HepG2 (cell line): ENCODE data around the gene DNAJB11. TPM values are rescaled to one million over a fixed set of nuclear protein-coding genes. Genes with fewer than 3 reads are reported as not detected.
A peak's percentile ranks its signal among the peaks of the same experiment; 100 is the strongest.

Experiments used
- CENPX ChIP-seq: sonication (generic); formaldehyde crosslinking; IDR thresholded peaks from 2 replicates; pipeline ENCODE4 v1.9.0; 2021; ENCODE audit warnings: mild to moderate bottlenecking, missing genetic modification reagents, moderate library complexity
- EED ChIP-seq: sonication (generic); formaldehyde crosslinking; IDR thresholded peaks from 2 replicates; pipeline ENCODE4 v1.5.0; 2020; ENCODE audit warnings: mild to moderate bottlenecking, missing genetic modification reagents
- FOXO1 ChIP-seq: sonication (generic); formaldehyde crosslinking; IDR thresholded peaks from 2 replicates; pipeline ENCODE4 v1.4.0; 2020; ENCODE audit warnings: missing genetic modification reagents
- GATA4 ChIP-seq: sonication (generic); IDR thresholded peaks from 2 replicates; pipeline ENCODE4 v1.6.1; 2016; ENCODE audit warnings: antibody characterized with exemption, low read depth, borderline replicate concordance
- HNF4A ChIP-seq: sonication (generic); formaldehyde crosslinking; IDR thresholded peaks from 2 replicates; pipeline ENCODE4 v1.4.0; 2020; ENCODE audit warnings: missing genetic modification reagents
- MLLT10 ChIP-seq: sonication (generic); formaldehyde crosslinking; IDR thresholded peaks from 2 replicates; pipeline ENCODE4 v1.4.0; 2020; ENCODE audit warnings: missing genetic modification reagents
- MYPOP ChIP-seq: sonication (generic); formaldehyde crosslinking; IDR thresholded peaks from 2 replicates; pipeline ENCODE4 v1.8.1; 2023; ENCODE audit warnings: mild to moderate bottlenecking, moderate library complexity, missing genetic modification reagents
- NFIB ChIP-seq: sonication (generic); formaldehyde crosslinking; IDR thresholded peaks from 2 replicates; pipeline ENCODE4 v1.9.0; 2021; ENCODE audit warnings: missing genetic modification reagents, mild to moderate bottlenecking, borderline replicate concordance
- NPAS2 ChIP-seq: sonication (generic); formaldehyde crosslinking; IDR thresholded peaks from 2 replicates; pipeline ENCODE4 v1.8.0; 2022; ENCODE audit warnings: mild to moderate bottlenecking, missing genetic modification reagents, borderline replicate concordance
- PHF21A ChIP-seq: sonication (generic); formaldehyde crosslinking; IDR thresholded peaks from 2 replicates; pipeline ENCODE4 v1.5.0; 2020; ENCODE audit warnings: mild to moderate bottlenecking, missing genetic modification reagents
- RELA ChIP-seq: sonication (generic); formaldehyde crosslinking; IDR thresholded peaks from 2 replicates; pipeline ENCODE4 v1.4.0; 2020; ENCODE audit warnings: missing genetic modification reagents
- RXRA ChIP-seq: sonication (generic); formaldehyde crosslinking; IDR thresholded peaks from 2 replicates; pipeline ENCODE4 v1.5.1; 2020; ENCODE audit warnings: missing genetic modification reagents
- SYNCRIP ChIP-seq: fragments of 200-400 bp; formaldehyde crosslinking; IDR thresholded peaks from 2 replicates; pipeline ENCODE4 v1.6.1; 2018; ENCODE audit warnings: mild to moderate bottlenecking, low read depth, low read length; ENCODE audit not compliant: insufficient read depth
- ZFAT ChIP-seq: sonication (generic); formaldehyde crosslinking; conservative IDR thresholded peaks from 2 replicates; pipeline ENCODE4 v1.8.1; 2023; ENCODE audit warnings: missing genetic modification reagents, inconsistent platforms
- ZMYM3 ChIP-seq: sonication (generic); formaldehyde crosslinking; IDR thresholded peaks from 2 replicates; pipeline ENCODE4 v1.5.1; 2020; ENCODE audit warnings: mild to moderate bottlenecking, missing genetic modification reagents
- ZNF326 ChIP-seq: sonication (generic); formaldehyde crosslinking; IDR thresholded peaks from 2 replicates; pipeline ENCODE4 v1.4.0; 2020; ENCODE audit warnings: missing genetic modification reagents, borderline replicate concordance
- ZNF770 ChIP-seq: sonication (generic); formaldehyde crosslinking; IDR thresholded peaks from 2 replicates; pipeline ENCODE4 v1.5.0; 2020; ENCODE audit warnings: mild to moderate bottlenecking, missing genetic modification reagents
- ZNF773 ChIP-seq: sonication (generic); formaldehyde crosslinking; IDR thresholded peaks from 2 replicates; pipeline ENCODE4 v1.4.0; 2020; ENCODE audit warnings: missing genetic modification reagents, borderline replicate concordance
- ZNF792 ChIP-seq: IDR thresholded peaks from 2 replicates; pipeline ENCODE4 v1.6.1; 2016
- ZSCAN22 ChIP-seq: sonication (generic); formaldehyde crosslinking; IDR thresholded peaks from 2 replicates; pipeline ENCODE4 v1.4.0; 2020; ENCODE audit warnings: mild to moderate bottlenecking, missing genetic modification reagents
- ZSCAN30 ChIP-seq: sonication (generic); formaldehyde crosslinking; IDR thresholded peaks from 2 replicates; pipeline ENCODE4 v1.5.0; 2020; ENCODE audit warnings: mild to moderate bottlenecking, missing genetic modification reagents
- polyA plus RNA-seq, 8 experiments: library from polyadenylated mRNA; depleted of rRNA in 3 of 8; stranded (reverse) in 7 of 8; unstranded in 1 of 8; fragments of >200 nt; fragmentation: Illumina TruSeq in 4 of 8; extraction: Trizol in 4 of 8; gene quantifications; 2 replicates each; pipeline versions ENCODE4 v1.2.1 to v1.2.3, GENCODE V29; 2011 to 2016; ENCODE audit warnings: low read depth in 4 of 8, missing spikeins in 1 of 8, mixed read lengths in 1 of 8; ENCODE audit not compliant: insufficient read depth in 1 of 8
- total RNA-seq, 5 experiments: library from RNA; depleted of rRNA; stranded (reverse); fragments of >200 nt; fragmentation: Illumina TruSeq; extraction: Trizol; gene quantifications; 2 replicates each; pipeline ENCODE4 v1.2.3, GENCODE V29; 2016; ENCODE audit warnings: low read depth in 1 of 5
- TF ChIP-seq, protein P1 (sequence below): sonication (generic); formaldehyde crosslinking; IDR thresholded peaks from 2 replicates; pipeline ENCODE4 v1.9.0; 2021; ENCODE audit warnings: missing genetic modification reagents, mild to moderate bottlenecking, borderline replicate concordance
- TF ChIP-seq, protein P2 (sequence below): sonication (generic); formaldehyde crosslinking; conservative IDR thresholded peaks from 2 replicates; pipeline ENCODE4 v1.5.0; 2020; ENCODE audit warnings: missing genetic modification reagents
- TF ChIP-seq, protein P3 (sequence below): IDR thresholded peaks from 2 replicates; pipeline ENCODE4 v1.6.1; 2016

The DNAJB11 gene
- total and polyA plus RNA-seq, 2 of the 13 experiments (the other 11 are each of a cell fraction or from before 2014, with no cell fraction given) = 41.0 to 132 TPM

DNA sequence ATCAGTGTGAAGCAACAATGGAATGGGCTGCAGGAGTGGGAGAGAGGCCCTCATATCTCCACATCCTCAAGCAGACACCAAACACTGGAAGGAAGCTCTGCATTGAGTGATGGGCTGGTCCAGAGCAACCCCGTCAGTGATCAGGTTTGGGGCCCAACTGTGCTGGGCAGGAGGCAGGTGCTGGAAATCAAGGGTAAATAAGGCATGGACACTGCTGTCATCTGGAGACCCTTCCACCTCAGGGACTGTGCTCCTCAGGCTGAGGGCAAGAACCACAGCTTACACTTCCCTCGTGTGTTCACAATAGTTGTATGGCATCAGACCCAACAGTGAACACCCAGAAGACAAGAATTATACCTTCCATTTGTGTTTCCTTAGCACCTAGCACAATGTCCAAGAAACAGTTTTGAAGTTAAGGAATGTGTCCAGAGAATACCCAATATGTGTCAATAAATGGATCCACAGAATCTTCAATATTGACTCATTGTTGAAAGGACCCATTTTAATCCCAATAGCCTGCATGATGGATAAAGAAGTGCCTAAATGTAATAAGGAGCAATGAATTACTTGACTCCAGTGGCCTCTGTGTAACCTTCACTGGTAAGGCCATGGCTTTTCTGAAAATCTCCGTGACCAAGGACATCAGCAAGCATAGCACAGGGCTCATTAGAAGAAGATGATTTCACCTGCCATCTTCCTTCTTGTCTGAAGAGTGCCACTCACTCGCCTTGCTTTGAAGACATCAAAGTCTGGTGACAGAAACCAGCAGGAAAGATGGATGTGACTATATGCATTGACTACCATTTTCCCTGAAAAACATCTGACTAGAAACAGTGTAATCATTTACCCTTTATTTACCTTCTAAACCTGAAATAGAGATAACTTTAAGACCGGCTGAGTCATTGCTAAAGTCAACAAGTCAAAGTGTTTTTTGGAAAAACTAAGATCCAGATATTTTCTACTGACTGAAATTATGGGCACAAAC, 35.3 kb downstream of the DNAJB11 start (continued):
- peak; percentile 85 for TF ChIP-seq FOXO1 (CRISPR knock-in tag)
- no peak for TF ChIP-seq EED (CRISPR knock-in tag)
- TF ChIP-seq CENPX (CRISPR knock-in tag) = no peak
- peak; percentile 69 for TF ChIP-seq HNF4A
- TF ChIP-seq NFIB (CRISPR knock-in tag) = no peak
- no peak for TF ChIP-seq RELA (CRISPR knock-in tag)
- no peak for TF ChIP-seq PHF21A (CRISPR knock-in tag)
- TF ChIP-seq ZNF773 (CRISPR knock-in tag) = no peak
- TF ChIP-seq ZNF326 (CRISPR knock-in tag) = no peak
- TF ChIP-seq RXRA (CRISPR knock-in tag) = no peak
- no peak for TF ChIP-seq ZNF770 (CRISPR knock-in tag)
- TF ChIP-seq ZNF792 (CRISPR knock-in tag) = no peak; the same call in 1 of the 2 replicates
- TF ChIP-seq MLLT10 = no peak
- TF ChIP-seq, protein P1, sequence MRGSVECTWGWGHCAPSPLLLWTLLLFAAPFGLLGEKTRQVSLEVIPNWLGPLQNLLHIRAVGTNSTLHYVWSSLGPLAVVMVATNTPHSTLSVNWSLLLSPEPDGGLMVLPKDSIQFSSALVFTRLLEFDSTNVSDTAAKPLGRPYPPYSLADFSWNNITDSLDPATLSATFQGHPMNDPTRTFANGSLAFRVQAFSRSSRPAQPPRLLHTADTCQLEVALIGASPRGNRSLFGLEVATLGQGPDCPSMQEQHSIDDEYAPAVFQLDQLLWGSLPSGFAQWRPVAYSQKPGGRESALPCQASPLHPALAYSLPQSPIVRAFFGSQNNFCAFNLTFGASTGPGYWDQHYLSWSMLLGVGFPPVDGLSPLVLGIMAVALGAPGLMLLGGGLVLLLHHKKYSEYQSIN (CRISPR knock-in tag) = no peak
- TF ChIP-seq ZMYM3 (CRISPR knock-in tag) = no peak
- no peak for TF ChIP-seq NPAS2 (CRISPR knock-in tag)
- TF ChIP-seq, protein P2, sequence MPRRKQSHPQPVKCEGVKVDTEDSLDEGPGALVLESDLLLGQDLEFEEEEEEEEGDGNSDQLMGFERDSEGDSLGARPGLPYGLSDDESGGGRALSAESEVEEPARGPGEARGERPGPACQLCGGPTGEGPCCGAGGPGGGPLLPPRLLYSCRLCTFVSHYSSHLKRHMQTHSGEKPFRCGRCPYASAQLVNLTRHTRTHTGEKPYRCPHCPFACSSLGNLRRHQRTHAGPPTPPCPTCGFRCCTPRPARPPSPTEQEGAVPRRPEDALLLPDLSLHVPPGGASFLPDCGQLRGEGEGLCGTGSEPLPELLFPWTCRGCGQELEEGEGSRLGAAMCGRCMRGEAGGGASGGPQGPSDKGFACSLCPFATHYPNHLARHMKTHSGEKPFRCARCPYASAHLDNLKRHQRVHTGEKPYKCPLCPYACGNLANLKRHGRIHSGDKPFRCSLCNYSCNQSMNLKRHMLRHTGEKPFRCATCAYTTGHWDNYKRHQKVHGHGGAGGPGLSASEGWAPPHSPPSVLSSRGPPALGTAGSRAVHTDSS = no peak
- no peak for TF ChIP-seq ZSCAN22 (CRISPR knock-in tag)
- no peak for TF ChIP-seq SYNCRIP
- TF ChIP-seq ZSCAN30 (CRISPR knock-in tag) = no peak
- TF ChIP-seq ZFAT = no peak
- no peak for TF ChIP-seq MYPOP (CRISPR knock-in tag)
- TF ChIP-seq GATA4 = peak; percentile 94
- TF ChIP-seq, protein P3, sequence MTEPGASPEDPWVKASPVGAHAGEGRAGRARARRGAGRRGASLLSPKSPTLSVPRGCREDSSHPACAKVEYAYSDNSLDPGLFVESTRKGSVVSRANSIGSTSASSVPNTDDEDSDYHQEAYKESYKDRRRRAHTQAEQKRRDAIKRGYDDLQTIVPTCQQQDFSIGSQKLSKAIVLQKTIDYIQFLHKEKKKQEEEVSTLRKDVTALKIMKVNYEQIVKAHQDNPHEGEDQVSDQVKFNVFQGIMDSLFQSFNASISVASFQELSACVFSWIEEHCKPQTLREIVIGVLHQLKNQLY = peak; percentile 42; the same call in 1 of the 2 replicates
